ENCODE measurements around the gene RPP14.
"Not testable (repeated sequence)": the region's sequence is repeated elsewhere in the genome, so short reads cannot be mapped to it uniquely, and the experiment has no call there.

The RPP14 gene

DNA sequence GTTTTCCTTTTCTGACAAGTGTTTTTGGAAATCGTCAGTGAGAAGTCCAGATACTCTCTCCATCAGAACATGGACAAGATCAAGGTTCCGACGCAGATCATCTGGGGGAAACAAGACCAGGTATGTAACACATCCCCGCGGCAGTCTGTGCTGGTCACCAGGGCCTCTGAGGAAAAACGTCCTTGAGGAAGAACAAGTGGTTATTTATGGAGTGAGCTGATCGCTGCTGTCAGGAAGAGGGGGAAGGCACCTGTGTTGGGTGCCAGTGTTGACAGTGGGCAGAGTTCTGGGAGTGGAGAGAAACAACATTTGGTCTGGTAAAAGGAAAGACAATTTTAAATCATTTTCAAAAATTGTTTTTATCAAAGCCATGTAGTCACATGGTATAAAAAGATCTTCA lies 20.7 kb upstream of the RPP14 start:
- H2BK5ac ChIP-seq (ENCODE audit: low read length): no peak overlapping the region
- H3K9ac ChIP-seq (ENCODE audit: low read depth, low read length, poor library complexity): no peak overlapping the region
- H3K9me3 ChIP-seq (replicated peaks in 1 of 2; ENCODE audit: control insufficient read depth in 2 of 2, insufficient read depth in 1 of 2, low read depth in 1 of 2, low read length in 2 of 2): peaks cover 0 to 4% of the 10 kb centered on the region in 2 donors
- H3K4me1 ChIP-seq (ENCODE audit: control insufficient read depth in 2 of 2, insufficient read depth in 1 of 2, low read depth in 1 of 2, low read length in 2 of 2): peaks cover 0 to 3% of the 10 kb centered on the region in 2 donors
- peaks cover 0 to 16% of the 10 kb centered on the region in 2 donors for H3K36me3 ChIP-seq (replicated peaks in 1 of 2; ENCODE audit: control insufficient read depth in 2 of 2, insufficient read depth in 2 of 2, low read length in 2 of 2)
- no peak overlapping the region for H2AK5ac ChIP-seq (ENCODE audit: low read depth, low read length)
- no peak overlapping the region for H2BK120ac ChIP-seq (ENCODE audit: low read depth, low read length)
- no peak for DNase-seq (ENCODE audit: low spot score)
- H3K23ac ChIP-seq (ENCODE audit: low read depth, low read length, poor library complexity): no peak overlapping the region
- H2BK12ac ChIP-seq (ENCODE audit: low read length): no peak overlapping the region
- H2BK15ac ChIP-seq (ENCODE audit: low read length): no peak overlapping the region
- no peaks in the 10 kb centered on the region for H3K79me1 ChIP-seq (ENCODE audit: low read depth, low read length)
- no peak overlapping the region for H3K14ac ChIP-seq (ENCODE audit: low read length)
- no peaks in the 10 kb centered on the region for H3K27me3 ChIP-seq (ENCODE audit: control insufficient read depth in 3 of 3, insufficient read depth in 3 of 3, low read depth in 1 of 3, low read length in 3 of 3)
- H3K4ac ChIP-seq (ENCODE audit: low read length): no peak overlapping the region
- no CpG with 5 or more reads among the region's 7 CpGs for WGBS, 2 donors (ENCODE audit: extremely low coverage in 2 of 2, insufficient read length in 2 of 2, insufficient replicate concordance in 1 of 2)
- H4K91ac ChIP-seq (ENCODE audit: low read depth, low read length, poor library complexity): no peak overlapping the region
- no peak overlapping the region for H2AFZ ChIP-seq (ENCODE audit: low read length)
- H4K8ac ChIP-seq (ENCODE audit: low read depth, low read length): no peak overlapping the region
- H3K4me3 ChIP-seq (ENCODE audit: low read length in 2 of 2): no peak overlapping the region
- no peak overlapping the region for H3K18ac ChIP-seq (ENCODE audit: low read length)
- no peak overlapping the region for H3K4me2 ChIP-seq (ENCODE audit: insufficient read depth, low read length, poor library complexity, severe bottlenecking)
- no peak overlapping the region for H3K27ac ChIP-seq (replicated peaks; ENCODE audit: low read length)

DNA sequence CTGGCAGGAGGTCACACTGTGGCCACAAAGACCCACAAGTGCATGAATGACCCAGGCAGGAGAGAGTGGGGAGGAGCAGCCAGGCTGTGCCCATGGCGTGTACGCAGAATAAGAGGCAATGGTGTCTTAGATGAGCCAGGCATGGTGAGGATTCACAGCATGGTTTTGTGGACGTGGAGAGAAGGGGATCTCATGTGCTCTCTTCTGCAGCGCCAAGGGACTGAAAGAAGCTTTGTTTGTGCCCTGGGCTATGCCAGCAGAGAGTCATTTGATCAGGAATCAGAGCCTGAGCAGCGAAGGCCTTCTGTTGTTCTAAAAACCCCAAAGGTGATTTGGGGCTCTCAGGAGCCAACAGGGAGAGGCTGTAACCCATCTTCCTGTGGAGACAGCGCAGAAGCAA lies 18.7 kb upstream of the RPP14 start:
- no peak overlapping the region for H3K23ac ChIP-seq (ENCODE audit: low read depth, low read length, poor library complexity)
- H3K4me2 ChIP-seq (ENCODE audit: insufficient read depth, low read length, poor library complexity, severe bottlenecking): no peak overlapping the region
- peaks cover 0 to 4% of the 10 kb centered on the region in 2 donors for H3K4me1 ChIP-seq (ENCODE audit: control insufficient read depth in 2 of 2, insufficient read depth in 1 of 2, low read depth in 1 of 2, low read length in 2 of 2)
- H2AFZ ChIP-seq (ENCODE audit: low read length): no peak overlapping the region
- H3K79me1 ChIP-seq (ENCODE audit: low read depth, low read length): no peaks in the 10 kb centered on the region
- no peak for DNase-seq (ENCODE audit: low spot score)
- no peak overlapping the region for H3K18ac ChIP-seq (ENCODE audit: low read length)
- H3K4ac ChIP-seq (ENCODE audit: low read length): no peak overlapping the region
- H2BK5ac ChIP-seq (ENCODE audit: low read length): no peak overlapping the region
- no peak overlapping the region for H4K8ac ChIP-seq (ENCODE audit: low read depth, low read length)
- H2BK12ac ChIP-seq (ENCODE audit: low read length): no peak overlapping the region
- H3K27ac ChIP-seq (replicated peaks; ENCODE audit: low read length): no peak overlapping the region
- no peak overlapping the region for H2BK15ac ChIP-seq (ENCODE audit: low read length)
- no peaks in the 10 kb centered on the region for H3K27me3 ChIP-seq (ENCODE audit: control insufficient read depth in 3 of 3, insufficient read depth in 3 of 3, low read depth in 1 of 3, low read length in 3 of 3)
- H3K4me3 ChIP-seq (ENCODE audit: low read length in 2 of 2): no peak overlapping the region
- no peak overlapping the region for H2AK5ac ChIP-seq (ENCODE audit: low read depth, low read length)
- no peak overlapping the region for H3K9ac ChIP-seq (ENCODE audit: low read depth, low read length, poor library complexity)
- H3K14ac ChIP-seq (ENCODE audit: low read length): no peak overlapping the region
- peaks cover 0 to 4% of the 10 kb centered on the region in 2 donors for H3K9me3 ChIP-seq (replicated peaks in 1 of 2; ENCODE audit: control insufficient read depth in 2 of 2, insufficient read depth in 1 of 2, low read depth in 1 of 2, low read length in 2 of 2)
- H4K91ac ChIP-seq (ENCODE audit: low read depth, low read length, poor library complexity): no peak overlapping the region
- H2BK120ac ChIP-seq (ENCODE audit: low read depth, low read length): no peak overlapping the region
- H3K36me3 ChIP-seq (replicated peaks in 1 of 2; ENCODE audit: control insufficient read depth in 2 of 2, insufficient read depth in 2 of 2, low read length in 2 of 2): peaks cover 0 to 16% of the 10 kb centered on the region in 2 donors
- no CpG with 5 or more reads among the region's 6 CpGs for WGBS, 2 donors (ENCODE audit: extremely low coverage in 2 of 2, insufficient read length in 2 of 2, insufficient replicate concordance in 1 of 2)

DNA sequence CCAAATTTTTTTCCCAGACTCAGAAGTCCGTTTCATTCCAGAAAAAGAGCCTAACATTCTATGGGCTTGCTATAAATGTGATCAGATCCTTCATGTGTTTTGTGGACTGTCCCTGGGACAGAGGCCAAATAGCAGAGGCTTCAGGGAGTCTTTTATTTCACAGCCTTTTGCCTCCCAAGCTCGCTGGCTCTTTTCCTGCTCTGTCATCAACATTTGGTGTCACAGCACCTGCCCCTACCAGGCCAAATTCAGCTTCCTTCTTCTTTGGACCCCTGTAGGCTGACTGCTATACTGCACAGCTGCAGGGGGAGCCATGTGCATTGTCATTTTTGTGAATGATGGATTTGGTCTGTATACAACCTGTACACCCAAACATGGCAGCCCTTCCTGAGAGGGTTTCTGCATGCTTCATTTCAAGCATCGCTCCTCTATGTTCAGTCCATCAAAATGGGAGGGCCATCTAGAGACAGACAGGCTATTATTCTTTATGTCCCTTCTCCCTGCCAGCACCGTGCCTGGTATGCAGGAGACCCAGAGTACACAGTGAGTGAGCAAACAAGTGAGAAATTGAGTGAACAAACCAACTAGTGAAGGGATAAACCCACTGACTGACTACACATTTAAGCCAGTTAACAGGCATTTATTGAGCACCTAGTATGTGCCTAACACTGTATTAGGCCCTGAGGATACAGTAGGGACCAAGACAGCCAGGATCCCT lies 17.9 kb upstream of the RPP14 start:
- H3K23ac ChIP-seq (ENCODE audit: low read depth, low read length, poor library complexity): no peak overlapping the region
- H3K4me1 ChIP-seq (ENCODE audit: control insufficient read depth in 2 of 2, insufficient read depth in 1 of 2, low read depth in 1 of 2, low read length in 2 of 2): peaks cover 0 to 4% of the 10 kb centered on the region in 2 donors
- no peak overlapping the region for H2AFZ ChIP-seq (ENCODE audit: low read length)
- no peaks in the 10 kb centered on the region for H3K79me1 ChIP-seq (ENCODE audit: low read depth, low read length)
- no peak overlapping the region for H3K9ac ChIP-seq (ENCODE audit: low read depth, low read length, poor library complexity)
- H3K14ac ChIP-seq (ENCODE audit: low read length): no peak overlapping the region
- no peak overlapping the region for H3K27ac ChIP-seq (replicated peaks; ENCODE audit: low read length)
- H2AK5ac ChIP-seq (ENCODE audit: low read depth, low read length): no peak overlapping the region
- no peak overlapping the region for H3K18ac ChIP-seq (ENCODE audit: low read length)
- H2BK5ac ChIP-seq (ENCODE audit: low read length): no peak overlapping the region
- peaks cover 0 to 15% of the 10 kb centered on the region in 2 donors for H3K36me3 ChIP-seq (replicated peaks in 1 of 2; ENCODE audit: control insufficient read depth in 2 of 2, insufficient read depth in 2 of 2, low read length in 2 of 2)
- H2BK12ac ChIP-seq (ENCODE audit: low read length): no peak overlapping the region
- no peak overlapping the region for H4K8ac ChIP-seq (ENCODE audit: low read depth, low read length)
- no peak overlapping the region for H4K91ac ChIP-seq (ENCODE audit: low read depth, low read length, poor library complexity)
- peaks cover 0 to 4% of the 10 kb centered on the region in 2 donors for H3K9me3 ChIP-seq (replicated peaks in 1 of 2; ENCODE audit: control insufficient read depth in 2 of 2, insufficient read depth in 1 of 2, low read depth in 1 of 2, low read length in 2 of 2)
- WGBS, 2 donors (ENCODE audit: extremely low coverage in 2 of 2, insufficient read length in 2 of 2, insufficient replicate concordance in 1 of 2): no CpG with 5 or more reads among the region's 4 CpGs
- no peak overlapping the region for H2BK120ac ChIP-seq (ENCODE audit: low read depth, low read length)
- no peak overlapping the region for H3K4me3 ChIP-seq (ENCODE audit: low read length in 2 of 2)
- no peak overlapping the region for H2BK15ac ChIP-seq (ENCODE audit: low read length)
- H3K4me2 ChIP-seq (ENCODE audit: insufficient read depth, low read length, poor library complexity, severe bottlenecking): no peak overlapping the region
- no peak overlapping the region for H3K4ac ChIP-seq (ENCODE audit: low read length)
- no peaks in the 10 kb centered on the region for H3K27me3 ChIP-seq (ENCODE audit: control insufficient read depth in 3 of 3, insufficient read depth in 3 of 3, low read depth in 1 of 3, low read length in 3 of 3)
- no peak for DNase-seq (ENCODE audit: low spot score)

DNA sequence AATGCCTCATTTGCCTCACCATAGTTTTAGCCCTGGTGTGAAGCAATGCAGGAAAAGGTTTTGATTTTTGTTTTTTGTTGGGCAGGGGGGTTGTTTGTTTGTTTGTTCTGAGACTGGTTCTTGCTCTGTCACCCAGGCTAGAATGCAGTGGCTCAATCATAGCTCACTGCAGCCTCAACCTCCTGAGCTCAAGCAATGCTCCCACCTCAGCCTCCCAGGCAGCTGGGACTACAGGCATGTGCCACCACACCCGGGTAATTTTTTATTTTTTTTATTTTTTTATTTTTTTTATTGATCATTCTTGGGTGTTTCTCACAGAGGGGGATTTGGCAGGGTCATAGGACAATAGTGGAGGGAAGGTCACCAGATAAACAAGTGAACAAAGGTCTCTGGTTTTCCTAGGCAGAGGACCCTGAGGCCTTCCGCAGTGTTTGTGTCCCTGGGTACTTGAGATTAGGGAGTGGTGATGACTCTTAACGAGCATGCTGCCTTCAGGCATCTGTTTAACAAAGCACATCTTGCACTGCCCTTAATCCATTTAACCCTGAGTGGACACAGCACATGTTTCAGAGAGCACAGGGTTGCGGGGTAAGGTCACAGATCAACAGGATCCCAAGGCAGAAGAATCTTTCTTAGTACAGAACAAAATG lies 17.0 kb upstream of the RPP14 start:
- H3K9me3 ChIP-seq (replicated peaks in 1 of 2; ENCODE audit: control insufficient read depth in 2 of 2, insufficient read depth in 1 of 2, low read depth in 1 of 2, low read length in 2 of 2); H3K18ac ChIP-seq (ENCODE audit: low read length); H4K91ac ChIP-seq (ENCODE audit: low read depth, low read length, poor library complexity); H2BK5ac ChIP-seq (ENCODE audit: low read length); H2BK15ac ChIP-seq (ENCODE audit: low read length); DNase-seq (ENCODE audit: low spot score); H3K4me3 ChIP-seq (ENCODE audit: low read length in 2 of 2); H3K27ac ChIP-seq (replicated peaks; ENCODE audit: low read length); H3K27me3 ChIP-seq (ENCODE audit: control insufficient read depth in 3 of 3, insufficient read depth in 3 of 3, low read depth in 1 of 3, low read length in 3 of 3); H3K14ac ChIP-seq (ENCODE audit: low read length); H3K4me2 ChIP-seq (ENCODE audit: insufficient read depth, low read length, poor library complexity, severe bottlenecking); H3K9ac ChIP-seq (ENCODE audit: low read depth, low read length, poor library complexity); H3K79me1 ChIP-seq (ENCODE audit: low read depth, low read length); H4K8ac ChIP-seq (ENCODE audit: low read depth, low read length); H2AK5ac ChIP-seq (ENCODE audit: low read depth, low read length); H2AFZ ChIP-seq (ENCODE audit: low read length); H2BK12ac ChIP-seq (ENCODE audit: low read length); H3K4ac ChIP-seq (ENCODE audit: low read length); H2BK120ac ChIP-seq (ENCODE audit: low read depth, low read length); H3K23ac ChIP-seq (ENCODE audit: low read depth, low read length, poor library complexity); H3K4me1 ChIP-seq (ENCODE audit: control insufficient read depth in 2 of 2, insufficient read depth in 1 of 2, low read depth in 1 of 2, low read length in 2 of 2): not testable (repeated sequence)
- no CpG with 5 or more reads among the region's 4 CpGs for WGBS, 2 donors (ENCODE audit: extremely low coverage in 2 of 2, insufficient read length in 2 of 2, insufficient replicate concordance in 1 of 2)
- H3K36me3 ChIP-seq (replicated peaks in 1 of 2; ENCODE audit: control insufficient read depth in 2 of 2, insufficient read depth in 2 of 2, low read length in 2 of 2): peaks cover 0 to 13% of the 10 kb centered on the region in 2 donors
